ENCODE data around the gene PROCA1.

PROCA1 gene

DNA sequence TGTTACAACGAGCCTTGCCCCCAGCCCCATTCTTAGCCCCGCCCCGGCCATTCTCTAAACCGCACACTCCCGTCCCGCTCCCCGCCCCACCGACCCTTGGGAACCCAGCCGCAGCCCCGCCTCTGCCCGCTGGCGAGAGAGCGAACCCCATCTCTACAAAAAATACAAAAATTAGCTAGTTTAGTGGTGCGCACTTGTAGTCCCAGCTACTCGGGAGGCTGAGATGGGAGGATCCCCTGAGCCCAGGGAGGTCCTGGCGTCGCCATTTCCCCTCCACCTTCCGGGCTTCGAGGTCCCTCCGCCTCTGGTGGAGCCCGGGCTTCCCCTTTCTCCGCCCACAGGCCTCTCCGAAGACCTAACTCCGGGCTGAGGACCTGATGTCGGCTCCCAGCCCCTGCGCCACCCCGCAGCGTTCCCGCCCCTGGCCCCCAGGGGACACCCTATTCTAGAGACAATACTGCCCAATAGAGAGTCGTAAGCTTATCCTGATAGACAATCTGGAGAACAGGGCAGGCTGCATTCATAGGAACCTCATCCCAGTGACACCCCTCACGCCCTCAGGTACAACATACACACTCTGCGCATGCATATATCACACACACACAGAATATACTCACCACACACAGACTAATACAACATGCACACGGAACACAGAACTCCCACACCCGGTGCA lies 480 bp upstream of the PROCA1 start:
- peak; percentile 31 for FAIRE-seq
- TF ChIP-seq SPI1 (IDR thresholded peaks at IDR 0.05; ENCODE audit: low read depth, low read length), result peak; percentile 72
- no peak for TF ChIP-seq PAX5 (IDR thresholded peaks at IDR 0.05; ENCODE audit: insufficient read depth, low read length, severe bottlenecking)
- TF ChIP-seq TAF1 (IDR thresholded peaks at IDR 0.05; ENCODE audit: low read depth, low read length), result peak; percentile 29; the same call in 1 of the 2 replicates
- peak; percentile 43; the same call in 1 of the 2 replicates for TF ChIP-seq POLR2A (IDR thresholded peaks at IDR 0.05; ENCODE audit: low read depth, low read length)
- DNase-seq (ENCODE audit: insufficient read length, low spot score), result peak; percentile 68

DNA sequence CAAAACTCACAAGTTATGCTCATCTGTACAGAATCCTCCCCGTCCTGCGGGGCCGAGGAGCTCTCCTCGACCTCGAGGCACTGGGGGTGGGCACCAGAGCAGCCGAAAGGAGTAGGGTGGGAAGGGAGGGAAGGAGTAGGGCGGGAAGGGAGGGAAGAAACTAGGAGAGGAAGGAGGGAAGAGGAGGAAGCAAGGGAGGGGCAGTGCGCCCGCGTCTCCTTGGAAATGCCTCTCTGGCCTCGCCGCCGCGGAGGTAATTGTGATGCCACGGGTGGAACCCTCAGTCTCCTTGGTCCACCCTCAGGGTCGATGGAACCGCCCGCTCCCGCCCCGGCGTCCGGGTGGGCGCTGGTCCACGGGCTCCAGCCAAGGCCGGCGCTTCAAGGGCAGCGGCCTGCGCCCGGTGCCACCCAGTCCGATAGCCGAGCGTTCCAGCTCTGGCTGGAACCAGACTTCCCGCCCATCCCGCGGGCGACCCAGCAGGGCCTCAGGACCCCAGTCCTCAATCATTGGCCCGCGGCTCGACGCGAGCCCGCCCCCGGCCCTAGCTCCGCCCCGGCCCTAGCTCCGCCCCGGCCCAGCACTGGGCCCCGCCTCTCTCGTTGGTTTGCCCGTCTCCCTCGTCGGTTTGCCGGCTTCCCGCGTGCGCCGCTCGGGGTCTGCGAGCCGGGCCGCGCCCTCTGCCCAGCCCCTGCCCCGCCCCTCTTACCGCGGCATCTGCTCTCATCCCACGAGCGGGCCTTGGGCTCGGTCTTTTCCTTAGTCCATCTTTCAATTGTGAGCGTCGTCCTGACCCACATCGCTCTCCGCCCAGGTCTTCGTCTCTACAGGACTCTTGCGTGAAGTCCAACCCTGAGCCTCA lies 596 bp downstream of the PROCA1 start:
- peak; percentile 92 for FAIRE-seq
- TF ChIP-seq POU2F2 (IDR thresholded peaks at IDR 0.05; ENCODE audit: low read depth, low read length) (peak; percentile 22; the same call in 1 of the 2 replicates), PAX5 (IDR thresholded peaks at IDR 0.05; ENCODE audit: insufficient read depth, low read length, severe bottlenecking) (no peak), SPI1 (IDR thresholded peaks at IDR 0.05; ENCODE audit: low read depth, low read length) (no peak), TAF1 (IDR thresholded peaks at IDR 0.05; ENCODE audit: low read depth, low read length) (no peak), POLR2AphosphoS5 (IDR thresholded peaks at IDR 0.05; ENCODE audit: low read depth, low read length) (peak; percentile 64; the same call in 1 of the 2 replicates), POLR2A (IDR thresholded peaks at IDR 0.05; ENCODE audit: low read depth, low read length) (no peak)
- DNase-seq (ENCODE audit: insufficient read length, low spot score), result peak; percentile 94

- DNase-seq (ENCODE audit: insufficient read length, low spot score), result no peak
- no peak for FAIRE-seq
- TF ChIP-seq POLR2AphosphoS5 (IDR thresholded peaks at IDR 0.05; ENCODE audit: low read depth, low read length), result no peak
- no peak for TF ChIP-seq PAX5 (IDR thresholded peaks at IDR 0.05; ENCODE audit: insufficient read depth, low read length, severe bottlenecking)
- no peak for TF ChIP-seq POLR2A (IDR thresholded peaks at IDR 0.05; ENCODE audit: low read depth, low read length)
- no peak for TF ChIP-seq SPI1 (IDR thresholded peaks at IDR 0.05; ENCODE audit: low read depth, low read length)
- no peak for TF ChIP-seq TAF1 (IDR thresholded peaks at IDR 0.05; ENCODE audit: low read depth, low read length)
- TF ChIP-seq POU2F2 (IDR thresholded peaks at IDR 0.05; ENCODE audit: low read depth, low read length), result no peak
Measured at GRCh38 chr17:28707339-28707720, 4.4 kb downstream of the PROCA1 start.

- FAIRE-seq (no peak), DNase-seq (ENCODE audit: insufficient read length, low spot score) (no peak)
- no peak for TF ChIP-seq SPI1 (IDR thresholded peaks at IDR 0.05; ENCODE audit: low read depth, low read length)
- no peak for TF ChIP-seq POLR2AphosphoS5 (IDR thresholded peaks at IDR 0.05; ENCODE audit: low read depth, low read length)
- TF ChIP-seq TAF1 (IDR thresholded peaks at IDR 0.05; ENCODE audit: low read depth, low read length), result no peak
- TF ChIP-seq POU2F2 (IDR thresholded peaks at IDR 0.05; ENCODE audit: low read depth, low read length), result no peak
- TF ChIP-seq POLR2A (IDR thresholded peaks at IDR 0.05; ENCODE audit: low read depth, low read length), result no peak
- TF ChIP-seq PAX5 (IDR thresholded peaks at IDR 0.05; ENCODE audit: insufficient read depth, low read length, severe bottlenecking), result no peak
Measured at GRCh38 chr17:28706471-28707338, 5.0 kb downstream of the PROCA1 start.

GRCh38 chr17:28705728-28706334 lies 5.9 kb downstream of the PROCA1 start:
- FAIRE-seq, result no peak
- DNase-seq (ENCODE audit: insufficient read length, low spot score), result no peak
- TF ChIP-seq PAX5 (IDR thresholded peaks at IDR 0.05; ENCODE audit: insufficient read depth, low read length, severe bottlenecking) (no peak), SPI1 (IDR thresholded peaks at IDR 0.05; ENCODE audit: low read depth, low read length) (no peak), TAF1 (IDR thresholded peaks at IDR 0.05; ENCODE audit: low read depth, low read length) (no peak), POLR2A (IDR thresholded peaks at IDR 0.05; ENCODE audit: low read depth, low read length) (no peak), POLR2AphosphoS5 (IDR thresholded peaks at IDR 0.05; ENCODE audit: low read depth, low read length) (no peak), POU2F2 (IDR thresholded peaks at IDR 0.05; ENCODE audit: low read depth, low read length) (no peak)

- DNase-seq (ENCODE audit: insufficient read length, low spot score) (no peak), FAIRE-seq (no peak)
- TF ChIP-seq POU2F2 (IDR thresholded peaks at IDR 0.05; ENCODE audit: low read depth, low read length) (no peak), TAF1 (IDR thresholded peaks at IDR 0.05; ENCODE audit: low read depth, low read length) (no peak), POLR2A (IDR thresholded peaks at IDR 0.05; ENCODE audit: low read depth, low read length) (no peak), POLR2AphosphoS5 (IDR thresholded peaks at IDR 0.05; ENCODE audit: low read depth, low read length) (no peak), PAX5 (IDR thresholded peaks at IDR 0.05; ENCODE audit: insufficient read depth, low read length, severe bottlenecking) (no peak), SPI1 (IDR thresholded peaks at IDR 0.05; ENCODE audit: low read depth, low read length) (no peak)
Measured at GRCh38 chr17:28705074-28705659, 6.5 kb downstream of the PROCA1 start.

DNA sequence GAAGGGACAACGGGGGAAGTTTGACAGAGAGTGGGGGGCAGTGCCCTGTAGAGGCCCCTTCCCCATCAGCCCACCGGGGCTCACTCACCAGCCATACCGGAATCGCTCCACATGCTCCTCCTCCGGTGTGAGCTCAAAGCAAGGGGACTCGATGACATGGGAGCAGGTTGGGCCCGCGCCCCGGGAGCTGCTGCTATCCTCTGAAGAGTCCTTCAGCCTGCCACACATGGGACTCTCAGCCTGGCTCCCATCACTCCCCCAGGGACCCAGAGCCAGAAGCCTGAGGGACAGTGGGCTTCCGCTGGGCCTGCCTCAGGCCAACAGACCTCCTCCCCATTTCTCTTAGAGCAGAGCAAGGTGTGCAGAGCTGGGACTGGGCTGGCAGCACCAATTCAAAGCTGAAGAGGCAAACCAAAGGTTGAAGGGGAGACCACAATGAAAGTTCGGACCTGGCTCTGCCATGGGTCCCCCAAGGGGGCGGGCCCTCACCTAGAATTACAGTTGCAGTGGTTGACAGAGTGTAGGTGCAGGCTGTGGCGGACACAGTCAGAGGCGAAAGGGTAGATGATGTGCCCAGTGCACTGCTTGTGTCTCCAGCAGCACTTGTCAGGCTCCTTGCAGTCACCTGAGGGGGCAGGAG lies 7.3 kb downstream of the PROCA1 start:
- DNase-seq (ENCODE audit: insufficient read length, low spot score) (no peak), FAIRE-seq (no peak)
- TF ChIP-seq TAF1 (IDR thresholded peaks at IDR 0.05; ENCODE audit: low read depth, low read length) (no peak), PAX5 (IDR thresholded peaks at IDR 0.05; ENCODE audit: insufficient read depth, low read length, severe bottlenecking) (no peak), POLR2A (IDR thresholded peaks at IDR 0.05; ENCODE audit: low read depth, low read length) (no peak), SPI1 (IDR thresholded peaks at IDR 0.05; ENCODE audit: low read depth, low read length) (no peak), POLR2AphosphoS5 (IDR thresholded peaks at IDR 0.05; ENCODE audit: low read depth, low read length) (no peak), POU2F2 (IDR thresholded peaks at IDR 0.05; ENCODE audit: low read depth, low read length) (no peak)
